Measurements from ENCODE around the gene SPTLC3.

SPTLC3 gene

GRCh38 chr20:13060327-13060726 is 51.6 kb downstream of the SPTLC3 start:
- TF ChIP-seq CTCF (IDR thresholded peaks at IDR 0.05) = no peak
- Histone ChIP-seq H3K9me3 (no peaks in the 10 kb centered on the region), H3K4me3 (ENCODE audit: low read depth in 1 of 2, low read length in 1 of 2) (no peak overlapping the region), H3K27ac (no peak overlapping the region), H3K4me1 (ENCODE audit: control insufficient read depth in 1 of 2, insufficient read depth in 1 of 2, low read depth in 1 of 2, low read length in 1 of 2) (no peaks in the 10 kb centered on the region), H3K36me3 (no peaks in the 10 kb centered on the region), H3K27me3 (no peaks in the 10 kb centered on the region)

- no peaks in the 10 kb centered on the region for H3K4me1 ChIP-seq (ENCODE audit: control insufficient read depth in 1 of 2, insufficient read depth in 1 of 2, low read depth in 1 of 2, low read length in 1 of 2)
- H3K36me3 ChIP-seq = no peaks in the 10 kb centered on the region
- TF ChIP-seq CTCF (IDR thresholded peaks at IDR 0.05) = no peak
- H3K27ac ChIP-seq = no peak overlapping the region
- no peak overlapping the region for H3K4me3 ChIP-seq (ENCODE audit: low read depth in 1 of 2, low read length in 1 of 2)
- H3K9me3 ChIP-seq = no peaks in the 10 kb centered on the region
- H3K27me3 ChIP-seq = no peaks in the 10 kb centered on the region
These were observed 52.6 kb downstream of the SPTLC3 start for GRCh38 chr20:13061381-13061780.

GRCh38 chr20:13062789-13063188 is 54.0 kb downstream of the SPTLC3 start:
- Histone ChIP-seq H3K27ac (no peak overlapping the region), H3K27me3 (no peaks in the 10 kb centered on the region), H3K4me1 (ENCODE audit: control insufficient read depth in 1 of 2, insufficient read depth in 1 of 2, low read depth in 1 of 2, low read length in 1 of 2) (no peaks in the 10 kb centered on the region), H3K36me3 (no peaks in the 10 kb centered on the region), H3K9me3 (no peaks in the 10 kb centered on the region), H3K4me3 (ENCODE audit: low read depth in 1 of 2, low read length in 1 of 2) (no peak overlapping the region)
- TF ChIP-seq CTCF (IDR thresholded peaks at IDR 0.05) = no peak

GRCh38 chr20:13068336-13068735 is 59.6 kb downstream of the SPTLC3 start:
- no peaks in the 10 kb centered on the region for H3K4me1 ChIP-seq (ENCODE audit: control insufficient read depth in 1 of 2, insufficient read depth in 1 of 2, low read depth in 1 of 2, low read length in 1 of 2)
- no peaks in the 10 kb centered on the region for H3K27me3 ChIP-seq
- no peaks in the 10 kb centered on the region for H3K36me3 ChIP-seq
- H3K27ac ChIP-seq = no peak overlapping the region
- TF ChIP-seq CTCF (IDR thresholded peaks at IDR 0.05) = no peak
- no peaks in the 10 kb centered on the region for H3K9me3 ChIP-seq
- no peak overlapping the region for H3K4me3 ChIP-seq (ENCODE audit: low read depth in 1 of 2, low read length in 1 of 2)

GRCh38 chr20:13081877-13082276 is 73.1 kb downstream of the SPTLC3 start:
- no peaks in the 10 kb centered on the region for H3K4me1 ChIP-seq (ENCODE audit: control insufficient read depth in 1 of 2, insufficient read depth in 1 of 2, low read depth in 1 of 2, low read length in 1 of 2)
- H3K4me3 ChIP-seq (ENCODE audit: low read depth in 1 of 2, low read length in 1 of 2) = no peak overlapping the region
- no peak overlapping the region for H3K27ac ChIP-seq
- H3K9me3 ChIP-seq = no peaks in the 10 kb centered on the region
- no peaks in the 10 kb centered on the region for H3K27me3 ChIP-seq
- H3K36me3 ChIP-seq = no peaks in the 10 kb centered on the region
- no peak for TF ChIP-seq CTCF (IDR thresholded peaks at IDR 0.05)

GRCh38 chr20:13082378-13082777 is 73.6 kb downstream of the SPTLC3 start:
- no peaks in the 10 kb centered on the region for H3K36me3 ChIP-seq
- TF ChIP-seq CTCF (IDR thresholded peaks at IDR 0.05) = no peak

More at GRCh38 chr20:13082378-13082777, 73.6 kb downstream of the SPTLC3 start:
- H3K4me1 ChIP-seq (ENCODE audit: control insufficient read depth in 1 of 2, insufficient read depth in 1 of 2, low read depth in 1 of 2, low read length in 1 of 2) = no peaks in the 10 kb centered on the region
- no peak overlapping the region for H3K4me3 ChIP-seq (ENCODE audit: low read depth in 1 of 2, low read length in 1 of 2)
- no peaks in the 10 kb centered on the region for H3K27me3 ChIP-seq
- H3K27ac ChIP-seq = no peak overlapping the region
- no peaks in the 10 kb centered on the region for H3K9me3 ChIP-seq

Measured in neutrophil (primary cell).